HCT116 (cell line): Measurements from ENCODE around the gene KCNJ16.

Source experiments
- CTCF ChIP-seq, 3 experiments: fragments of 200-600 bp in 1 of 3; sonication (generic) in 1 of 3; IDR thresholded peaks in 2 of 3; conservative IDR thresholded peaks in 1 of 3; 2 replicates each; pipeline ENCODE4 v1.5.1; 2012 to 2017; ENCODE audit warnings: low read depth in 2 of 3, low read length in 2 of 3, antibody characterized with exemption in 1 of 3, borderline replicate concordance in 1 of 3, control low read depth in 1 of 3, mild to moderate bottlenecking in 1 of 3, mixed read lengths in 1 of 3, mixed run types in 1 of 3, moderate library complexity in 1 of 3; ENCODE audit not compliant: insufficient read depth in 1 of 3
- EZH2 ChIP-seq: fragments of 200-600 bp; sonication (generic); IDR thresholded peaks from 2 replicates; pipeline ENCODE4 v1.6.1; 2017; ENCODE audit warnings: antibody characterized with exemption, mixed run types
- EZH2phosphoT487 ChIP-seq: fragments of 200-600 bp; IDR thresholded peaks from 2 replicates; pipeline ENCODE4 v1.6.1; 2018; ENCODE audit warnings: antibody characterized with exemption, borderline replicate concordance
- JUND ChIP-seq: IDR thresholded peaks from 2 replicates; pipeline ENCODE4 v1.6.1; 2012
- MAX ChIP-seq: IDR thresholded peaks from 2 replicates; pipeline ENCODE4 v1.6.1; 2012
- POLR2A ChIP-seq: IDR thresholded peaks from 2 replicates; pipeline ENCODE4 v1.7.0; 2011; ENCODE audit warnings: borderline replicate concordance; ENCODE audit not compliant: insufficient read depth, insufficient read length; ENCODE audit errors: extremely low read depth
- POLR2AphosphoS5 ChIP-seq: IDR thresholded peaks from 2 replicates; pipeline ENCODE4 v1.6.1; 2011; ENCODE audit warnings: mild to moderate bottlenecking, low read depth, low read length, moderate library complexity
- RAD21 ChIP-seq: IDR thresholded peaks from 2 replicates; pipeline ENCODE4 v1.6.1; 2012; ENCODE audit warnings: low read depth, mild to moderate bottlenecking
- REST ChIP-seq: IDR thresholded peaks from 2 replicates; pipeline ENCODE4 v1.6.1; 2012; ENCODE audit warnings: low read depth
- SIN3A ChIP-seq: IDR thresholded peaks from 2 replicates; pipeline ENCODE4 v1.6.1; 2012; ENCODE audit warnings: low read depth
- SP1 ChIP-seq: IDR thresholded peaks from 2 replicates; pipeline ENCODE4 v1.6.1; 2012; ENCODE audit warnings: low read depth
- TCF7L2 ChIP-seq: IDR thresholded peaks from 2 replicates; pipeline ENCODE4 v1.7.0; 2011; ENCODE audit warnings: borderline replicate concordance, inconsistent platforms; ENCODE audit not compliant: insufficient read depth, insufficient read length; ENCODE audit errors: extremely low read depth
- ZBTB33 ChIP-seq: IDR thresholded peaks from 2 replicates; pipeline ENCODE4 v1.6.1; 2011; ENCODE audit warnings: mild to moderate bottlenecking, low read length, moderate library complexity; ENCODE audit not compliant: insufficient replicate concordance; ENCODE audit errors: extremely low read depth

DNA sequence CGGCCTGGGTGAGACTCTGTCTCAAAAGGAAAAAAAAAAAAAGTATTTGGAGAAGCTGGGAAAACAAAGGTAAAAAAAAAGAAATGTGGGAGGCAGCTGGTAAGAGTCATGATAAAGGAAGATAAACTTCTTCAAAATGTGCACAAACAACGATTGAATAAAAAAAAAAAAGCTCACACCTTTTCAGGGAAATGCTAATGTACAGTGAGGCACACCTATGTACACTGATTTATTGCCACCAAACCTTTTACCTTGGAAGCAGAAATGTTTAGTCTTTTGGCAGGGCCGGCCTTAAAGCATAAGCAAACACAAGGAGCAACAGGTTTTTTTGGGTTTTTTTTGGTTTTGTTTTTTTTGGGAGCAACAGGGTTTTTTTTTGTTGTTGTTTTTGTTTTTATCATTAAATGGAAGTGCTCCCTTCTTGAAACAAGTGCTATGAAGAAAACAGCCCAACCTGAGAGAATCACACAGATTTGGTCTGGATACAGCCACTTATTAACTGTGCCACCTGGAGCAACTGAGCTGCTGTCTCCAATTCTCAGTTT, 64.5 kb downstream of the KCNJ16 start:
- TF ChIP-seq ZBTB33, result no peak
- TF ChIP-seq CTCF (IDR thresholded peaks at IDR 0.05 in 2 of 3, conservative IDR thresholded peaks at IDR 0.05 in 1 of 3; ENCODE audit: borderline replicate concordance in 1 of 3, insufficient read depth in 1 of 3, low read depth in 2 of 3, low read length in 2 of 3), result no peak
- no peak for TF ChIP-seq POLR2AphosphoS5
- no peak for TF ChIP-seq JUND
- TF ChIP-seq TCF7L2, result no peak
- no peak for TF ChIP-seq POLR2A
- no peak for TF ChIP-seq MAX
- TF ChIP-seq REST, result no peak
- TF ChIP-seq SIN3A, result no peak
- TF ChIP-seq SP1, result no peak
- TF ChIP-seq RAD21, result no peak
- TF ChIP-seq EZH2, result no peak
- no peak for TF ChIP-seq EZH2phosphoT487
